ENCODE measurements around the gene KCNC3. TPM values are rescaled to one million over a fixed set of nuclear protein-coding genes. Genes with fewer than 3 reads are reported as not detected.

Gene KCNC3
- total RNA-seq, 1 experiment from 2014 or later, result 17.3 TPM

DNA sequence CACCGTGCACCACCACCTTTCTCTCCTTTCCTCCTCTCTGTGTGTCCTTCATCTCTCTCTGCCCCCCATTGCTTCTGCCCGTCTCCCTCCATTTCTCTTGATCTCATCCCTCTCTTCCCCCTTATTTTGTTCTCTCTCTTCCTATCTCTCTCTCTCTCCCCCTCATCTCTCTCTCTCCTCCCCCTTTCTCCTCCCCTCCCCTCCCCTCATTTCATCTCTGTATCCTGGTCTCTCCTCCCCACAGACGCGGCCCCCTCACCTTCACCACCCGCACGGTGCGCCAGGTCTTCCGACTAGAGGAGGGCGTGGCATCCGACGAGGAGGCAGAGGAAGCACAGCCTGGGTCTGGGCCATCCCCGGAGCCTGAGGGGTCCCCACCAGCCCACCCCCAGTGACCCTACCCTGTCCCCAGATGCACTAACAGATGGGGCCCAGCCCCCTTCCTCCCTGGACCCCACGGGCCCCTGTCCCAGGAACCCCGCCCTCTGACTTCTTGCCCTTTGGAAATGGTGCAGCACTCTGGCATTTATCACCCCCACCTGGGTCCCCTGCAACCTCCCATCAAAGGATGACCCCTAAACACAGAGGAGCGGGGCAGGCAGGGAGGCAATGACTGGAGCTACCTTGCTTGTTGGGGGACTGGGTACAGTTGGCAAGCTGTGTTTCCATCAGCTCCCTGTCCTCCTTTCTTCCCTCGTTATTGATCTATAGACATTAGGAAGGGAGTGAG, 19.6 kb downstream of the KCNC3 start:
- Histone ChIP-seq H3K23ac (ENCODE audit: insufficient read length, low read depth, low read length) (no peak overlapping the region), H2BK20ac (ENCODE audit: low read depth, low read length, poor library complexity, severe bottlenecking) (no peak overlapping the region), H3T11ph (ENCODE audit: low read length) (no peak overlapping the region), H4K5ac (ENCODE audit: insufficient read length, low read depth, low read length) (no peak overlapping the region), H4K8ac (replicated peaks; ENCODE audit: insufficient read length, low read depth, low read length) (no peak overlapping the region), H3K4me2 (ENCODE audit: insufficient read depth, insufficient read length, low read length) (no peak overlapping the region), H3K56ac (ENCODE audit: insufficient read length, low read depth, low read length) (no peak overlapping the region), H3K14ac (ENCODE audit: insufficient read depth, low read length) (no peak overlapping the region), H3K27me3 (ENCODE audit: insufficient read depth, low read length) (no peaks in the 10 kb centered on the region), H2BK12ac (ENCODE audit: insufficient read length, low read depth, low read length) (no peak overlapping the region), H3K79me2 (ENCODE audit: insufficient read depth, low read length) (no peaks in the 10 kb centered on the region), H3K9me3 (ENCODE audit: control insufficient read depth, low read depth, low read length) (no peaks in the 10 kb centered on the region), H3K27ac (ENCODE audit: insufficient read length, low read depth, low read length) (no peak overlapping the region), H3K9ac (ENCODE audit: extremely low read depth, insufficient read length, low read length) (no peak overlapping the region), H4K20me1 (ENCODE audit: control insufficient read depth, insufficient read depth, insufficient read length) (no peaks in the 10 kb centered on the region), H3K79me1 (ENCODE audit: insufficient read depth, low read depth, low read length, poor library complexity, severe bottlenecking) (no peaks in the 10 kb centered on the region), H2BK15ac (ENCODE audit: low read depth, low read length) (no peak overlapping the region), H4K91ac (ENCODE audit: insufficient read length, low read depth, low read length) (no peak overlapping the region), H2BK5ac (ENCODE audit: insufficient read length, low read length) (no peak overlapping the region), H2AFZ (ENCODE audit: low read length) (no peak overlapping the region), H3K18ac (ENCODE audit: insufficient read length, low read depth, low read length) (no peak overlapping the region), H2BK120ac (ENCODE audit: low read depth, low read length, poor library complexity, severe bottlenecking) (no peak overlapping the region), H3K23me2 (ENCODE audit: insufficient read length, low read depth, low read length, poor library complexity, severe bottlenecking) (peaks cover 21% of the 10 kb centered on the region), H3K4ac (ENCODE audit: low read depth, low read length) (no peak overlapping the region), H3K4me1 (ENCODE audit: insufficient read depth, low read length) (no peaks in the 10 kb centered on the region), H2AK5ac (ENCODE audit: insufficient read length, low read length) (no peak overlapping the region)
- Mint-ChIP-seq H3K36me3 (ENCODE audit: insufficient read depth in 1 of 3, low read depth in 3 of 3) (peaks cover 0 to 7% (median 0%) of the 10 kb centered on the region in 3 experiments; a peak in 4 of 7 replicates), H3K4me1 (peaks cover 15 to 34% of the 10 kb centered on the region in 2 experiments), H3K9me3 (no peaks in the 10 kb centered on the region; a peak in 1 of 5 replicates), H3K27me3 (ENCODE audit: low read depth) (peaks cover 28% of the 10 kb centered on the region), H3K4me3 (no peak overlapping the region), H3K27ac (no peak overlapping the region)
- no CpG with 5 or more reads among the region's 16 CpGs for WGBS (ENCODE audit: extremely low coverage, insufficient read length, low lambda C conversion rate)
- TF ChIP-seq, protein P1, sequence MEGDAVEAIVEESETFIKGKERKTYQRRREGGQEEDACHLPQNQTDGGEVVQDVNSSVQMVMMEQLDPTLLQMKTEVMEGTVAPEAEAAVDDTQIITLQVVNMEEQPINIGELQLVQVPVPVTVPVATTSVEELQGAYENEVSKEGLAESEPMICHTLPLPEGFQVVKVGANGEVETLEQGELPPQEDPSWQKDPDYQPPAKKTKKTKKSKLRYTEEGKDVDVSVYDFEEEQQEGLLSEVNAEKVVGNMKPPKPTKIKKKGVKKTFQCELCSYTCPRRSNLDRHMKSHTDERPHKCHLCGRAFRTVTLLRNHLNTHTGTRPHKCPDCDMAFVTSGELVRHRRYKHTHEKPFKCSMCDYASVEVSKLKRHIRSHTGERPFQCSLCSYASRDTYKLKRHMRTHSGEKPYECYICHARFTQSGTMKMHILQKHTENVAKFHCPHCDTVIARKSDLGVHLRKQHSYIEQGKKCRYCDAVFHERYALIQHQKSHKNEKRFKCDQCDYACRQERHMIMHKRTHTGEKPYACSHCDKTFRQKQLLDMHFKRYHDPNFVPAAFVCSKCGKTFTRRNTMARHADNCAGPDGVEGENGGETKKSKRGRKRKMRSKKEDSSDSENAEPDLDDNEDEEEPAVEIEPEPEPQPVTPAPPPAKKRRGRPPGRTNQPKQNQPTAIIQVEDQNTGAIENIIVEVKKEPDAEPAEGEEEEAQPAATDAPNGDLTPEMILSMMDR (conservative IDR thresholded peaks at IDR 0.05), result no peak
- DNase-seq, result no peak
